Ovary (tissue), 9 donors: ENCODE results near the gene CNTNAP4. TPM values are rescaled to one million over a fixed set of nuclear protein-coding genes. Genes with fewer than 3 reads are reported as not detected.

ENCODE experiments used
- DNase-seq, 5 donors: peaks; one replicate each; pipeline ENCODE4 v3.0.0-alpha.2; 2019 to 2020
- H3K27ac ChIP-seq, 2 donors: fragments of 200-600 bp; one replicate each; pipeline versions ENCODE4 v1.5.1 to v1.8.0; 2019 to 2022
- H3K27me3 ChIP-seq: fragments of 200-600 bp; one replicate; pipeline ENCODE4 v1.8.0; 2022
- H3K36me3 ChIP-seq: fragments of 200-600 bp; sonication (generic); one replicate; pipeline ENCODE4 v1.5.1; 2019
- H3K4me1 ChIP-seq: one replicate; pipeline ENCODE4 v1.8.1; 2013; ENCODE audit warnings: mild to moderate bottlenecking, moderate library complexity; ENCODE audit not compliant: insufficient read depth
- H3K4me3 ChIP-seq: fragments of 200-600 bp; sonication (generic); one replicate; pipeline ENCODE4 v1.5.1; 2017
- H3K9me3 ChIP-seq, 2 donors: fragments of 200-600 bp in 1 of 2; sonication (generic) in 1 of 2; one replicate each; pipeline versions ENCODE4 v1.5.1 to v1.8.1; 2013 to 2019; ENCODE audit warnings: mild to moderate bottlenecking in 1 of 2, moderate library complexity in 1 of 2
- EP300 ChIP-seq: sonication (generic); formaldehyde crosslinking; IDR thresholded peaks from one replicate; pipeline ENCODE4 v1.6.1; 2017; ENCODE audit warnings: antibody characterized with exemption
- POLR2A ChIP-seq: fragments of 450-650 bp; IDR thresholded peaks from one replicate; pipeline ENCODE4 v1.6.1; 2017; ENCODE audit warnings: antibody characterized with exemption, mild to moderate bottlenecking, moderate library complexity
- WGBS, 3 donors: extraction: QIAGEN DNeasy Blood & Tissue Kit in 1 of 3; methylation state at CpG; one replicate each; pipeline versions ENCODE4 v1.1.5 to v1.1.7; 2013 to 2017; 5-methylcytosine and 5-hydroxymethylcytosine counted together
- intact Hi-C, 4 donors: fragments of 100-400 bp; cut with DNase I; formaldehyde crosslinking; loops; one replicate each; pipeline versions ENCODE4 v1.11.0 to v1.15.1; 2022 to 2023
- polyA plus RNA-seq, 2 donors: library from polyadenylated mRNA; stranded (reverse); fragments of 200-250 nt in 1 of 2; fragments of 350-450 nt in 1 of 2; fragmentation: Illumina TruSeq in 1 of 2; extraction: RNeasy Lipid Tissue Mini Kit (QIAGEN cat#74804) in 1 of 2; gene quantifications; one replicate each; pipeline ENCODE4 v1.2.3, GENCODE V29; 2013 to 2014
- total RNA-seq, 7 donors: library from RNA; depleted of rRNA in 2 of 7; stranded (reverse); fragments of >200 nt in 2 of 7; fragmentation: NEBNext Ultra II Directional in 3 of 7; extraction: Animal tissue kit (Norgen Biotek cat#: 25700) in 3 of 7; gene quantifications; one replicate each; pipeline versions ENCODE4 v1.1.0 to v1.2.4, GENCODE V29; 2016 to 2023
- TF ChIP-seq, protein P1 (sequence below), 3 donors: fragments of 450-650 bp in 2 of 3; fragments of 200-600 bp in 1 of 3; IDR thresholded peaks; one replicate each; pipeline versions ENCODE4 v1.5.1 to v1.8.0; 2016 to 2022; ENCODE audit warnings: antibody characterized with exemption in 3 of 3, mild to moderate bottlenecking in 1 of 3
- donor health status: DM: no; HTN: no; CAD: no; lungs with moderate emphysema.
- donor health status: DM: no; HTN: no; CAD: no.
- donor health status: Bipolar disorder and iron deficiency.
- donor health status: DM: yes; HTN: yes; CAD: no.
- donor health status: DM: no; HTN: no; CAD: no.
- donor health status: DM: yes; HTN: yes; CAD: no.

The CNTNAP4 gene
- total and polyA plus RNA-seq, 9 donors, result 0.07 to 0.52 (median 0.36) TPM; not detected in 5

DNA sequence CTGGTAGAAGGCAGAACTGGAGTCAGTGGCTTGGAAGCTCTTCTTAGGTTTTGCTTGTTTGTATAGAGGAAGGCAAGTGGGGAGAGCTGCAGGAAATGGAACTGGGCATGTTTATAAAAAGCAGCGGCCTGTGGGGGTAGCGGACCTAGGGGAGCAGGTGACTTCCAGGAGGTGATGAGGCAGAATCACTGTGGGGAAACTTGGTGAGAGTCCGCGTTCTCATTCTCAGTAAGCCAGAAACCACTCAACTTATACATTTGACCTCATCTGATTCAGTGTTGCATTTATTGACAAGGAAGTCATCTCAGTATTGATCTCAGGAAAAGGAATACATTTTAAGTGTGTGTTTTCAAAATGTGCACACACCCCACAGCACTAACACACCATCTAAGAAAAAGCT is 299.8 kb downstream of the CNTNAP4 start:
- WGBS, 3 donors, result 55 to 61% (median 56%) methylated on average over 4 of the region's 4 CpGs
- Histone ChIP-seq H3K9me3 (no peaks in the 10 kb centered on the region), H3K27me3 (no peaks in the 10 kb centered on the region), H3K4me3 (no peak overlapping the region), H3K27ac (no peak overlapping the region), H3K4me1 (no peaks in the 10 kb centered on the region), H3K36me3 (no peaks in the 10 kb centered on the region)
- TF ChIP-seq, protein P1, sequence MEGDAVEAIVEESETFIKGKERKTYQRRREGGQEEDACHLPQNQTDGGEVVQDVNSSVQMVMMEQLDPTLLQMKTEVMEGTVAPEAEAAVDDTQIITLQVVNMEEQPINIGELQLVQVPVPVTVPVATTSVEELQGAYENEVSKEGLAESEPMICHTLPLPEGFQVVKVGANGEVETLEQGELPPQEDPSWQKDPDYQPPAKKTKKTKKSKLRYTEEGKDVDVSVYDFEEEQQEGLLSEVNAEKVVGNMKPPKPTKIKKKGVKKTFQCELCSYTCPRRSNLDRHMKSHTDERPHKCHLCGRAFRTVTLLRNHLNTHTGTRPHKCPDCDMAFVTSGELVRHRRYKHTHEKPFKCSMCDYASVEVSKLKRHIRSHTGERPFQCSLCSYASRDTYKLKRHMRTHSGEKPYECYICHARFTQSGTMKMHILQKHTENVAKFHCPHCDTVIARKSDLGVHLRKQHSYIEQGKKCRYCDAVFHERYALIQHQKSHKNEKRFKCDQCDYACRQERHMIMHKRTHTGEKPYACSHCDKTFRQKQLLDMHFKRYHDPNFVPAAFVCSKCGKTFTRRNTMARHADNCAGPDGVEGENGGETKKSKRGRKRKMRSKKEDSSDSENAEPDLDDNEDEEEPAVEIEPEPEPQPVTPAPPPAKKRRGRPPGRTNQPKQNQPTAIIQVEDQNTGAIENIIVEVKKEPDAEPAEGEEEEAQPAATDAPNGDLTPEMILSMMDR (IDR thresholded peaks at IDR 0.05), result no peak
- no peak for TF ChIP-seq POLR2A
- no peak for TF ChIP-seq EP300
- no peak for DNase-seq
- intact Hi-C loops, result no loop called here

DNA sequence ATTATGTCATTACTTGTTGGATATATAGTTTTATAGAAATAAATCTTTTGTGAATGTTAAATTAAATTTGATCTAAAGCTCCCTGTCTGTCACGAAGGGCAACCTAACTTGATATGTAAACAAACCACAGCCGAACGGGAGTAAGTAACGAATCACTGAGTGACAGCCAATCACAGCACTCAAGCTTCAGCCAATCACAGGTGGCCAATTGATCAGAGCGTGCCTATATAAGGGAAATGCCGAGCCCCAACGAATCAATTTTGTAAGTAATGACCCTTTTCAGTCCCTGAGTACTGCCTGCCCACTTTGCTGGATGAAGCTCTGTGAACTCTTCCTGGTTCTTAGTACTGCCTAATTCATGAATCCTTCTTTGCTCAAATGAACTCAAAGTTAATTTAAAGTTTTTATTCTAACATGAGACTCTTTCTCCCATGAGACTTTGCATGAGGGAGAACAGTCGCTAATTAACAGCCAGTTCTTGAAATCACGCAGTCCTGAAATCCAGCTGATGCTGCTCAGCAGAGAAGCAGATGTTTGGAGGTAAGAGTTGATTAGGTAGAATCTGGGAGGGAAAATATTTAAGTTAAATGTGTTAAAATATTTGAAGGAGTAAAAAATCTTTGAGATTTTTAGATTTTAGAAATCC is 302.2 kb downstream of the CNTNAP4 start:
- Histone ChIP-seq H3K9me3 (no peaks in the 10 kb centered on the region), H3K4me3 (no peak overlapping the region), H3K27me3 (no peaks in the 10 kb centered on the region), H3K27ac (no peak overlapping the region), H3K4me1 (no peaks in the 10 kb centered on the region), H3K36me3 (no peaks in the 10 kb centered on the region)
- 76 to 87% (median 81%) methylated on average over 9 of the region's 9 CpGs for WGBS, 3 donors
- intact Hi-C loops, result no loop called here
- no peak for DNase-seq
- no peak for TF ChIP-seq POLR2A
- no peak for TF ChIP-seq EP300
- TF ChIP-seq, protein P1 (IDR thresholded peaks at IDR 0.05), result no peak

DNA sequence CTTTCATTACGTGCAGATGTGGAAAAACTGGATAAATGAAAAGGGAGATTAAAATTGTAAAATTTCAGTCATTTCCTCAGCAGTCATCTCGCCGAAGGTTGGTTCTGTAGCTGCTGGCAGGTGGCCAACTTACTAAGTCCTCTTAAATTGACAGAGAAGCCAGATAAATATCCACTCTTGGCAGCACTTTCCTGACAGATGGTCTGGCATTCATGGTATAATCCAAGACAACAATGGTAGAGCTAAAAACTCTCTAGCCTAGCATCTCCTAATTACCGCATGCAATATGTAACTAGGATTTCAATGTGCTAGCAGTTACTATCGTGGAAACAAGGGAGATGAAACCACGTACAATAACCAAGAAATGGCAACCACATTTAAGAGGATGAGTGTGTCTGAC is 306.3 kb downstream of the CNTNAP4 start:
- 18 to 28% (median 21%) methylated on average over 6 of the region's 6 CpGs for WGBS, 3 donors
- no peak for DNase-seq
- Histone ChIP-seq H3K4me3 (no peak overlapping the region), H3K27me3 (no peaks in the 10 kb centered on the region), H3K9me3 (no peaks in the 10 kb centered on the region), H3K4me1 (no peaks in the 10 kb centered on the region), H3K36me3 (no peaks in the 10 kb centered on the region), H3K27ac (no peak overlapping the region)
- TF ChIP-seq POLR2A, result no peak
- no peak for TF ChIP-seq EP300
- TF ChIP-seq, protein P1 (IDR thresholded peaks at IDR 0.05), result no peak
- intact Hi-C loops, result no loop called here

DNA sequence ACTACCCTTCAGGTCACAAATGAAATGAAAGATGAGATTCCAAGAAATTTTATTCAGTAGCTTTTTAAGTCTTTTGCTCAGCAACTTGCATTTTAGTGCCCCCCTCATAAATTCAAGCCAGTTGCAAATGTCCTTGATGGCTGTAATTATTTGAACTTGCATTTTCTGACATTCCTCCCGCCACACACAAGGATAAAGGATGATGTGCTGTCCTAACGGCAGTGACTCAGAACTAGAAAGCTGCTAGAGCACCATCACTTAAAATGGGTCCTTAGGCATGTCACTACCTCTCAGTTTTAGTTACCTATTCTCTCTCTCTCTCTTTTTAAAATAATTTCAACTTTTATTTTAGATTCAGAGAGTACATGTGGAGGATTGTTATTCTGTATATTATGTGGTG is 306.7 kb downstream of the CNTNAP4 start:
- no peak for TF ChIP-seq POLR2A
- TF ChIP-seq, protein P1 (IDR thresholded peaks at IDR 0.05), result no peak
- TF ChIP-seq EP300, result no peak
- intact Hi-C loops, result no loop called here
- Histone ChIP-seq H3K4me1 (no peaks in the 10 kb centered on the region), H3K36me3 (no peaks in the 10 kb centered on the region), H3K4me3 (no peak overlapping the region), H3K27me3 (no peaks in the 10 kb centered on the region), H3K27ac (no peak overlapping the region), H3K9me3 (no peaks in the 10 kb centered on the region)
- DNase-seq, result no peak
- 63 to 73% (median 72%) methylated on average over 2 of the region's 2 CpGs for WGBS, 3 donors
